K562 (cell line): ENCODE data around the gene PRDM15. TPM values are rescaled to one million over a fixed set of nuclear protein-coding genes. Genes with fewer than 3 reads are reported as not detected.

Experiments used
- ATAC-seq: fragments of 200-7000 bp; cut with Tn5 transposase; 3 replicates; pipeline ENCODE4 v1.9.1; 2020; ENCODE audit warnings: moderate library complexity
- BruUV-seq: library from RNA; stranded (reverse); fragments of 400-500 nt; replicated peaks from 2 replicates; lab custom pipeline; 2021; lab: Mats Ljungman, UMichigan
- CTCF ChIA-PET: fragments of 300-600 bp; formaldehyde crosslinking; extraction: SDS; loops from one replicate; lab custom pipeline; 2021; ENCODE audit warnings: low intra/inter-chr PET ratio; lab: Yijun Ruan, JAX
- POLR2A ChIA-PET: fragments of 300-600, 350-650 bp; sonication (Branson Sonifier 250); formaldehyde crosslinking; extraction: SDS; loops from one replicate; lab custom pipeline; 2021; ENCODE audit warnings: antibody characterized with exemption, inconsistent platforms; lab: Yijun Ruan, JAX
- DNase-seq, 4 experiments: peaks; one replicate each; pipeline versions ENCODE4 v3.0.0 to v3.0.0-alpha.2; 2011 to 2018; ENCODE audit warnings: low spot score in 3 of 4, mixed read lengths in 3 of 4; ENCODE audit errors: extremely low read depth in 1 of 4
- FAIRE-seq: peaks from 2 replicates; lab custom pipeline; 2011; peaks lifted over from hg19 to GRCh38; lab: Jason Lieb, UNC
- H2AFZ ChIP-seq: 2 replicates; pipeline ENCODE4 v1.6.0; 2011; ENCODE audit warnings: low read depth, low read length, control low read depth, inconsistent platforms
- H3K27ac ChIP-seq: fragments of 200-600 bp; 3 replicates; pipeline ENCODE4 v1.8.0; 2011; ENCODE audit warnings: low read depth, mild to moderate bottlenecking, control low read depth, inconsistent platforms, low read length, moderate library complexity, mixed read lengths; ENCODE audit errors: extremely low read depth
- H3K27me3 ChIP-seq, 2 experiments: fragments of 300-600 bp in 1 of 2; 2 replicates in 1 of 2; 3 replicates in 1 of 2; pipeline versions ENCODE4 v1.6.0 to v1.8.0; 2011; ENCODE audit warnings: inconsistent platforms in 2 of 2, low read length in 2 of 2, mild to moderate bottlenecking in 1 of 2, mixed read lengths in 1 of 2, moderate library complexity in 1 of 2; ENCODE audit not compliant: control insufficient read depth in 2 of 2, insufficient read depth in 2 of 2
- H3K36me3 ChIP-seq: fragments of 300-600 bp; 3 replicates; pipeline ENCODE4 v1.8.0; 2011; ENCODE audit warnings: mild to moderate bottlenecking, low read length, inconsistent platforms; ENCODE audit not compliant: control insufficient read depth, insufficient read depth
- H3K4me1 ChIP-seq, 2 experiments: fragments of 200-600 bp in 1 of 2; replicated peaks in 1 of 2; 2 replicates in 1 of 2; 3 replicates in 1 of 2; pipeline versions ENCODE4 v1.5.1 to v1.8.0; 2011; ENCODE audit warnings: inconsistent platforms in 2 of 2, low read length in 2 of 2, mild to moderate bottlenecking in 1 of 2, mixed read lengths in 1 of 2, moderate library complexity in 1 of 2; ENCODE audit not compliant: control insufficient read depth in 2 of 2, insufficient read depth in 2 of 2
- H3K4me2 ChIP-seq: 2 replicates; pipeline ENCODE4 v1.6.1; 2011; ENCODE audit warnings: low read length, control low read depth, inconsistent platforms, mixed read lengths; ENCODE audit not compliant: insufficient read depth
- H3K4me3 ChIP-seq: fragments of 200-600 bp; sonication (generic), shearing (Covaris generic); 2 replicates; pipeline ENCODE4 v1.5.1; 2016; ENCODE audit warnings: control low read depth, inconsistent platforms
- H3K79me2 ChIP-seq: fragments of 200-600 bp; 3 replicates; pipeline ENCODE4 v1.8.0; 2011; ENCODE audit warnings: low read length, inconsistent platforms; ENCODE audit not compliant: control insufficient read depth, insufficient read depth
- H3K9ac ChIP-seq, 2 experiments: 2 replicates each; pipeline versions ENCODE4 v1.6.0 to v1.6.1; 2011; ENCODE audit warnings: low read depth in 2 of 2, low read length in 2 of 2, control low read depth in 1 of 2, inconsistent platforms in 1 of 2, mild to moderate bottlenecking in 1 of 2, mixed read lengths in 1 of 2; ENCODE audit not compliant: insufficient read depth in 1 of 2
- H3K9me1 ChIP-seq: one replicate; pipeline ENCODE4 v1.6.0; 2011; ENCODE audit warnings: inconsistent platforms, mild to moderate bottlenecking, low read length, moderate library complexity; ENCODE audit not compliant: control insufficient read depth, insufficient read depth
- H3K9me3 ChIP-seq: replicated peaks from 2 replicates; pipeline ENCODE4 v1.5.1; 2011; ENCODE audit warnings: low read depth, low read length, inconsistent platforms; ENCODE audit not compliant: control insufficient read depth, insufficient read depth
- H4K20me1 ChIP-seq: replicated peaks from 2 replicates; pipeline ENCODE4 v1.6.1; 2011; ENCODE audit warnings: low read length, inconsistent platforms, mixed read lengths; ENCODE audit not compliant: control insufficient read depth, insufficient read depth
- ARHGAP35 ChIP-seq: fragments of 450-650 bp; IDR thresholded peaks from 2 replicates; pipeline ENCODE4 v1.6.1; 2018; ENCODE audit not compliant: partially characterized antibody
- HMG20B ChIP-seq: fragments of 250-450 bp; sonication (Bioruptor Pico); IDR thresholded peaks from 2 replicates; pipeline ENCODE4 v1.5.0; 2021; ENCODE audit warnings: mild to moderate bottlenecking
- NELFE ChIP-seq: IDR thresholded peaks from 2 replicates; pipeline ENCODE4 v1.6.1; 2011; ENCODE audit warnings: mild to moderate bottlenecking; ENCODE audit not compliant: insufficient read depth, insufficient read length
- POLR2G ChIP-seq: fragments of 200-400 bp; formaldehyde crosslinking; IDR thresholded peaks from 2 replicates; pipeline ENCODE4 v1.6.1; 2017; ENCODE audit warnings: low read depth, mild to moderate bottlenecking, antibody characterized with exemption, low read length, moderate library complexity
- RB1 ChIP-seq: fragments of 450-650 bp; IDR thresholded peaks from 2 replicates; pipeline ENCODE4 v1.6.1; 2017; ENCODE audit warnings: low read depth, mild to moderate bottlenecking
- TSHZ1 ChIP-seq: fragments of 250-450 bp; sonication (Bioruptor Pico); IDR thresholded peaks from 2 replicates; pipeline ENCODE4 v1.4.0; 2020; ENCODE audit warnings: mild to moderate bottlenecking, moderate library complexity
- ZFP1 ChIP-seq: fragments of 450-650 bp; formaldehyde crosslinking; IDR thresholded peaks from 2 replicates; pipeline ENCODE4 v1.4.0; 2020; ENCODE audit warnings: mild to moderate bottlenecking, mixed read lengths
- ZNF668 ChIP-seq: fragments of 250-450 bp; sonication (Bioruptor Pico); IDR thresholded peaks from 2 replicates; pipeline ENCODE4 v1.8.0; 2022; ENCODE audit warnings: mild to moderate bottlenecking, inconsistent platforms
- ZNF77 ChIP-seq: fragments of 250-450 bp; sonication (Bioruptor Pico); IDR thresholded peaks from 2 replicates; pipeline ENCODE4 v1.5.0; 2020
- WGBS: fragments of 100-300 bp; shearing (Covaris generic); methylation state at CpG from one replicate; pipeline ENCODE4 v1.1.6; 2016; ENCODE audit warnings: low coverage, mixed read lengths; ENCODE audit not compliant: insufficient coverage; ENCODE audit errors: missing lambda C conversion rate; 5-methylcytosine and 5-hydroxymethylcytosine counted together
- in situ Hi-C: fragments of 300-500 bp; cut with MboI; formaldehyde crosslinking; loops from 4 replicates; pipeline ENCODE4 v1.15.0; 2018; ENCODE audit warnings: inconsistent platforms, mixed read lengths
- intact Hi-C: fragments of 100-400 bp; cut with micrococcal nuclease; formaldehyde crosslinking; loops from 2 replicates; pipeline ENCODE4 v1.14.2; 2022
- polyA plus RNA-seq, 8 experiments: library from polyadenylated mRNA; depleted of rRNA in 4 of 8; stranded (reverse) in 5 of 8; unstranded in 3 of 8; fragments of >200 nt; fragmentation: Nextera tagmentation in 2 of 8; fragmentation: Illumina TruSeq in 1 of 8; extraction: Ambion mirVana in 2 of 8; extraction: Trizol in 1 of 8; gene quantifications; 2 replicates each; pipeline versions ENCODE4 v1.2.1 to v1.2.3, GENCODE V29; 2011 to 2014; ENCODE audit warnings: inconsistent platforms in 1 of 8, missing spikeins in 1 of 8
- total RNA-seq, 7 experiments: library from RNA; depleted of rRNA in 6 of 7; stranded (reverse); fragments of >200 nt in 6 of 7; fragmentation: Illumina TruSeq in 2 of 7; extraction: Trizol in 2 of 7; gene quantifications; 2 replicates each; pipeline versions ENCODE4 v1.2.1 to v1.2.3, GENCODE V29; 2011 to 2021; ENCODE audit warnings: low replicate concordance in 1 of 7
- TF ChIP-seq, protein P1 (sequence below): sonication (generic); formaldehyde crosslinking; IDR thresholded peaks from 2 replicates; pipeline ENCODE4 v1.8.0; 2022; ENCODE audit warnings: missing genetic modification reagents, mild to moderate bottlenecking, borderline replicate concordance

The PRDM15 gene
- total and polyA plus RNA-seq, 9 of the 15 experiments (the other 6 are each of a cell fraction or from before 2014, with no cell fraction given) = 0.93 to 9.2 (median 6.2) TPM

GRCh38 chr21:41821081-41821755 lies 57.9 kb downstream of the PRDM15 start:
- FAIRE-seq = no peak
- no peak for TF ChIP-seq ZNF668 (CRISPR knock-in tag)
- peak; percentile 18; the same call in 1 of the 2 replicates for TF ChIP-seq POLR2G
- TF ChIP-seq, all 486 proteins: peak for 1
- no peak overlapping the region for H3K9ac ChIP-seq
- H3K9me3 ChIP-seq = no peaks in the 10 kb centered on the region
- no peaks in the 10 kb centered on the region for H4K20me1 ChIP-seq
- H3K27ac ChIP-seq = no peak overlapping the region
- BruUV-seq = no TSS peak
- ChIA-PET CTCF (no interaction called here), POLR2A (no interaction called here)
- H3K4me2 ChIP-seq = no peak overlapping the region
- no peaks in the 10 kb centered on the region for H3K27me3 ChIP-seq
- peaks cover 0 to 19% of the 10 kb centered on the region in 2 experiments; a peak in 1 of 5 replicates for H3K4me1 ChIP-seq
- 81% methylated on average over 17 of the region's 21 CpGs for WGBS
- DNase-seq = no peak
- no peaks in the 10 kb centered on the region for H3K79me2 ChIP-seq
- no peak for ATAC-seq
- no peak overlapping the region for H2AFZ ChIP-seq
- in situ Hi-C loops = loop anchor here (10.0 kb wide), 1 partner anchor 294 kb away; no protein-coding TSS in a partner anchor
- H3K36me3 ChIP-seq = peaks cover 20% of the 10 kb centered on the region; the same call in 1 of the 3 replicates
- intact Hi-C loops = no loop called here
- no peak overlapping the region for H3K4me3 ChIP-seq
- no peaks in the 10 kb centered on the region for H3K9me1 ChIP-seq

DNA sequence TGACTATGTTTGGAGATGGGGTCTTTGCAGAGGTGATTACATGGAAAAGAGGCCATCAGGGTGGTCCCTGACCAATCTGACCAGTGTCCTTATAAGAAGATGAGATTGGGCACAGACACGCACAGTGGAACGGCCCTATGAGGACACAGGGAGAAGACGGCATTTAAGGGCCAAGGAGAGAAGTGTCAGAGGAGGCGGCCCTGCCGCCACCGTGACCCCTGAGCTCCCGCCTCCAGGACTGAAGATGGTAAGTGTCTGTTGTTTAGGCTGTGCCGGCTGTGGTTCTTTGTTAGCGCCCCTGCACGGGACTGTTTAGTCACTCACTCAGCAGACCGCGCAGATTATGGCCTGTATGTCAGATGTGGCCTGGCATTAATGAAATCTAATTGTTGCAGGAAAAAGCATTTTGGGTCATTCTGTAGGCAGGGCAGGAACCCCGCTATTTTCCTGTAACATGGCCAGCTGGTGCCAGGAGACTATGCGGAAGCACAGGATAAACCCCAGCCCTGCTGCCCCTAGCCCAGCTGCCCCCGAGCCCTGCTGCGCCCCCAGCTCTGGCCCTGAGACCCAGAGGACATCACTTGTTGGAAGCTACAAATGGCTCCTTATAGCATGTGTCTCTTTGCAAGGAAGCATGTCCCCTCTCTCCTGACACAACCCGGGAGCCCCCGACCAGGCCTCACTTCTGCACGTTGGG lies 58.6 kb downstream of the PRDM15 start:
- Histone ChIP-seq H3K9ac (no peak overlapping the region), H2AFZ (no peak overlapping the region), H3K4me3 (no peak overlapping the region), H3K9me3 (no peaks in the 10 kb centered on the region), H3K4me1 (peaks cover 0 to 23% of the 10 kb centered on the region in 2 experiments; a peak in 1 of 5 replicates), H3K79me2 (no peaks in the 10 kb centered on the region), H4K20me1 (no peaks in the 10 kb centered on the region), H3K9me1 (no peaks in the 10 kb centered on the region), H3K27ac (no peak overlapping the region), H3K27me3 (no peaks in the 10 kb centered on the region), H3K36me3 (peaks cover 20% of the 10 kb centered on the region; the same call in 1 of the 3 replicates), H3K4me2 (no peak overlapping the region)
- ChIA-PET POLR2A (no interaction called here), CTCF (no interaction called here)
- in situ Hi-C loops (loop anchor here (10.0 kb wide), 1 partner anchor 294 kb away; no protein-coding TSS in a partner anchor), intact Hi-C loops (no loop called here)
- no TSS peak for BruUV-seq
- FAIRE-seq = no peak
- WGBS = 91% methylated on average over 19 of the region's 19 CpGs
- no peak for DNase-seq
- ATAC-seq = no peak
- TF ChIP-seq RB1 (no peak), ZNF77 (no peak), HMG20B (CRISPR knock-in tag) (no peak), ARHGAP35 (no peak), NELFE (no peak), ZFP1 (CRISPR knock-in tag) (no peak), TSHZ1 (CRISPR knock-in tag) (no peak)
- TF ChIP-seq, protein P1, sequence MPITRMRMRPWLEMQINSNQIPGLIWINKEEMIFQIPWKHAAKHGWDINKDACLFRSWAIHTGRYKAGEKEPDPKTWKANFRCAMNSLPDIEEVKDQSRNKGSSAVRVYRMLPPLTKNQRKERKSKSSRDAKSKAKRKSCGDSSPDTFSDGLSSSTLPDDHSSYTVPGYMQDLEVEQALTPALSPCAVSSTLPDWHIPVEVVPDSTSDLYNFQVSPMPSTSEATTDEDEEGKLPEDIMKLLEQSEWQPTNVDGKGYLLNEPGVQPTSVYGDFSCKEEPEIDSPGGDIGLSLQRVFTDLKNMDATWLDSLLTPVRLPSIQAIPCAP (CRISPR knock-in tag) = no peak
